Measurements from ENCODE around the gene ZMIZ1. TPM values are rescaled to one million over a fixed set of nuclear protein-coding genes. Genes with fewer than 3 reads are reported as not detected.
A peak's percentile ranks its signal among the peaks of the same experiment; 100 is the strongest.

ZMIZ1 gene
- total and polyA plus RNA-seq, 2 experiments from 2014 or later = 9.2 to 30.9 TPM

GRCh38 chr10:79105818-79106217 is 37.1 kb downstream of the ZMIZ1 start (continued):
- no peak for TF ChIP-seq ETS1 (IDR thresholded peaks at IDR 0.05)
- no peak for TF ChIP-seq NANOG (IDR thresholded peaks at IDR 0.05; ENCODE audit: borderline replicate concordance)

- H3K4me3 Mint-ChIP-seq = no peak overlapping the region
- Histone ChIP-seq H3K79me2 (replicated peaks; ENCODE audit: insufficient read depth) (peaks cover 96% of the 10 kb centered on the region), H3K4me2 (no peak overlapping the region), H3K36me3 (ENCODE audit: insufficient read depth) (no peaks in the 10 kb centered on the region), H3K4me1 (ENCODE audit: insufficient read depth) (peaks cover 10% of the 10 kb centered on the region), H3F3A (replicated peaks; ENCODE audit: low read depth) (no peaks in the 10 kb centered on the region), H3K4me3 (no peak overlapping the region), H3K9me2 (ENCODE audit: insufficient read depth) (no peaks in the 10 kb centered on the region), H4K20me1 (replicated peaks; ENCODE audit: insufficient read depth) (peaks cover 12% of the 10 kb centered on the region; the same call in 1 of the 2 replicates), H3K27ac (ENCODE audit: low read depth) (no peak overlapping the region), H3K27me3 (ENCODE audit: insufficient read depth) (no peaks in the 10 kb centered on the region), H2AFZ (no peak overlapping the region)
- peaks cover 9% of the 10 kb centered on the region for H3K27me3 Mint-ChIP-seq (ENCODE audit: insufficient read depth, low read depth, poor library complexity)
- H3K9me3 Mint-ChIP-seq = no peaks in the 10 kb centered on the region; the same call in 2 of the 3 replicates
- no peak for TF ChIP-seq CREB1 (CRISPR knock-in tag; IDR thresholded peaks at IDR 0.05; ENCODE audit: low read depth)
- DNase-seq (ENCODE audit: low spot score) (no peak), ATAC-seq (no peak)
- H3K36me3 Mint-ChIP-seq (ENCODE audit: low read depth) = no peaks in the 10 kb centered on the region
- H3K27ac Mint-ChIP-seq = peak overlapping the region; percentile 61; the same call in 1 of the 2 replicates
- H3K4me1 Mint-ChIP-seq = peaks cover 69% of the 10 kb centered on the region
These were observed 37.7 kb downstream of the ZMIZ1 start for GRCh38 chr10:79106256-79107050.

GRCh38 chr10:79107736-79108264 is 39.0 kb downstream of the ZMIZ1 start:
- no peak overlapping the region for H3K4me2 ChIP-seq
- peaks cover 69% of the 10 kb centered on the region for H3K4me1 Mint-ChIP-seq
- TF ChIP-seq POLR2AphosphoS5 (IDR thresholded peaks at IDR 0.05; ENCODE audit: low read depth) = no peak
- TF ChIP-seq JUNB (IDR thresholded peaks at IDR 0.05; ENCODE audit: unreplicated experiment) = no peak
- TF ChIP-seq REST (IDR thresholded peaks at IDR 0.05; ENCODE audit: unreplicated experiment) = no peak
- H3K27me3 Mint-ChIP-seq (ENCODE audit: insufficient read depth, low read depth, poor library complexity) = peaks cover 13% of the 10 kb centered on the region
- H3K79me2 ChIP-seq (replicated peaks; ENCODE audit: insufficient read depth) = peaks cover 98% of the 10 kb centered on the region
- H3K27me3 ChIP-seq (ENCODE audit: insufficient read depth) = no peaks in the 10 kb centered on the region
- peaks cover 15% of the 10 kb centered on the region; the same call in 1 of the 2 replicates for H4K20me1 ChIP-seq (replicated peaks; ENCODE audit: insufficient read depth)
- H3K36me3 Mint-ChIP-seq (ENCODE audit: low read depth) = peaks cover 9% of the 10 kb centered on the region; the same call in 1 of the 3 replicates
- no peak overlapping the region for H3K27ac Mint-ChIP-seq
- no peak overlapping the region for H3K4me3 ChIP-seq
- no peaks in the 10 kb centered on the region for H3K36me3 ChIP-seq (ENCODE audit: insufficient read depth)
- no peak for DNase-seq (ENCODE audit: low spot score)
- no peak overlapping the region for H2AFZ ChIP-seq
- H3F3A ChIP-seq (replicated peaks; ENCODE audit: low read depth) = no peaks in the 10 kb centered on the region
- ATAC-seq = peak; percentile 26
- peaks cover 12% of the 10 kb centered on the region for H3K4me1 ChIP-seq (ENCODE audit: insufficient read depth)
- no peak overlapping the region for H3K4me3 Mint-ChIP-seq
- H3K9me2 ChIP-seq (ENCODE audit: insufficient read depth) = no peaks in the 10 kb centered on the region
- no peak overlapping the region for H3K27ac ChIP-seq (ENCODE audit: low read depth)
- H3K9me3 Mint-ChIP-seq = no peaks in the 10 kb centered on the region; the same call in 2 of the 3 replicates

All from GM23338 (cell line).